Measurements from ENCODE around the gene CMTM8. TPM values are rescaled to one million over a fixed set of nuclear protein-coding genes. Genes with fewer than 3 reads are reported as not detected.

The CMTM8 gene
- total RNA-seq, 4 donors from 2014 or later = 1.4 to 4.1 (median 2.9) TPM

DNA sequence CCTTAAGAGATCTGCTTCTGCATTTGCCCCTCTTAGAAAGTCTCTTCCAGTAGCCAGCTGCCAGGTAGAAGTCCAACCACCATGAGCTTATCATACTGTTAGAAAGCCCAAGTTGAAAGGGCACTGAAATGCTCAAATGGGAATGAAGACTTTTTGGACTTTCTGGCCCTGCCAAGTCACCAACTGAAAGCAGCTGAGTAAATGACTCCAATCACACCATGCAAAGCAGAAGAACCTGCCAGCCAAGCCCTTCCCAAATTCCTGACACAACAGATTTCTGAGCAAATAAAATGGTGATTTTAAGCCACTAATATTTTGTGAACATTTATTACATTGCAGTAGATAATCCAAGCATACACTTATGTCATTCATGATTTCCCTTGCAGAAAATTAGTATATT is 2.1 kb upstream of the CMTM8 start:
- Histone ChIP-seq H3K4me3 (no peak overlapping the region), H3K9me3 (no peaks in the 10 kb centered on the region), H3K4me1 (peaks cover 0 to 5% of the 10 kb centered on the region in 2 donors), H3K27me3 (peaks cover 7 to 31% (median 8%) of the 10 kb centered on the region in 3 donors), H3K36me3 (no peaks in the 10 kb centered on the region), H3K27ac (no peak overlapping the region)
- intact Hi-C loops (cut with DNase I; ENCODE audit: low total_unique reads) (no loop called here), in situ Hi-C loops (cut with MboI; ENCODE audit: low sequenced_read_pairs in 4 of 4) (no loop called here)
- TF ChIP-seq, protein P1, sequence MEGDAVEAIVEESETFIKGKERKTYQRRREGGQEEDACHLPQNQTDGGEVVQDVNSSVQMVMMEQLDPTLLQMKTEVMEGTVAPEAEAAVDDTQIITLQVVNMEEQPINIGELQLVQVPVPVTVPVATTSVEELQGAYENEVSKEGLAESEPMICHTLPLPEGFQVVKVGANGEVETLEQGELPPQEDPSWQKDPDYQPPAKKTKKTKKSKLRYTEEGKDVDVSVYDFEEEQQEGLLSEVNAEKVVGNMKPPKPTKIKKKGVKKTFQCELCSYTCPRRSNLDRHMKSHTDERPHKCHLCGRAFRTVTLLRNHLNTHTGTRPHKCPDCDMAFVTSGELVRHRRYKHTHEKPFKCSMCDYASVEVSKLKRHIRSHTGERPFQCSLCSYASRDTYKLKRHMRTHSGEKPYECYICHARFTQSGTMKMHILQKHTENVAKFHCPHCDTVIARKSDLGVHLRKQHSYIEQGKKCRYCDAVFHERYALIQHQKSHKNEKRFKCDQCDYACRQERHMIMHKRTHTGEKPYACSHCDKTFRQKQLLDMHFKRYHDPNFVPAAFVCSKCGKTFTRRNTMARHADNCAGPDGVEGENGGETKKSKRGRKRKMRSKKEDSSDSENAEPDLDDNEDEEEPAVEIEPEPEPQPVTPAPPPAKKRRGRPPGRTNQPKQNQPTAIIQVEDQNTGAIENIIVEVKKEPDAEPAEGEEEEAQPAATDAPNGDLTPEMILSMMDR (IDR thresholded peaks at IDR 0.05 in 4 of 5, conservative IDR thresholded peaks at IDR 0.05 in 1 of 5) = no peak
- no peak for TF ChIP-seq POLR2A (IDR thresholded peaks at IDR 0.05)
- ATAC-seq (no peak), DNase-seq (no peak)

DNA sequence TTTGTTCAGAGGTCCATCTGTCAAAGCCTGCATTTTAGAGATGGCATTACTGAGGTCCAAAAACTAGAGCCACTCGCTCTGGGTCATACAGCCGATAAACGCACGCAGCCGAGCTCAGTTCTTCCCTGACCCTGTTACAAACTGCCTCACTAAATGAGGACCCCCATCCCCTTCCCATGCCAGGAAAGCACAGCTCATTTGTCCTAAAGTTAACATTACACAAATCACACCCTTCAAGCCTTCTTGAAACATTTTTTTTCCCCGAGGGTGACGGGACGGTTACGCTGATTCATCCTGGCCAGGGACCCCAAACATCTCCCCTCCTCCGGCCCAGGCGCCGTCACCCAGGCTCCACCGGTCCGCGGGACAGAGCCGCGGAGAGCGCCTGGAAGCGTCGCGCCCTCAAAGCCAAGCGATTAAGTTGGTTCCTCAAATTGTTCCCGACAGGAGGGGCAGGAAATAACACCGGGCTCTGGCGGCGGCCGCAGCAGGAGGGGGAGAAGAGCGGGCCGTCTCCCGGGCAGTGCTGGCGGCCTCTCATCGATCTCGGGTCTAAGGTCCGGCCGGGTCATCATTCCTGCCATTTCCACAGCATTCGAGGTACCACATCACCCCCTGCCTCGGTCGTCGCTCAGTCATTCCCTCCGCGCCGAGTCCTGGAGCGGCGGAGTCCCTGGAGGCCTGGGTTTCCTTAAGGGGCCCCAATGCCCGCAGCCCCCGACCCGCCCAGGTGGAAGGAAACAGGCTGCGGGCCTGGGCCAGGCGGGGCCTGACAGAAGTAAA is 619 bp upstream of the CMTM8 start:
- ATAC-seq (peak; percentile 35 to 67), DNase-seq (no peak)
- in situ Hi-C loops (cut with MboI; ENCODE audit: low sequenced_read_pairs in 4 of 4) (no loop called here), intact Hi-C loops (cut with DNase I; ENCODE audit: low total_unique reads) (loop anchor here (2.0 kb wide), 1 partner anchor 59 kb away; no protein-coding TSS in a partner anchor)
- Histone ChIP-seq H3K4me1 (peaks cover 0 to 5% of the 10 kb centered on the region in 2 donors), H3K27me3 (peaks cover 7 to 31% (median 8%) of the 10 kb centered on the region in 3 donors), H3K27ac (peak overlapping the region; percentile 32 to 82 (median 78)), H3K36me3 (no peaks in the 10 kb centered on the region), H3K4me3 (peak overlapping the region; percentile 60 to 79 (median 65)), H3K9me3 (no peaks in the 10 kb centered on the region)
- TF ChIP-seq POLR2A (IDR thresholded peaks at IDR 0.05) = peak in 1 of 2 donors; percentile 59
- TF ChIP-seq, protein P1 (IDR thresholded peaks at IDR 0.05 in 4 of 5, conservative IDR thresholded peaks at IDR 0.05 in 1 of 5) = no peak

DNA sequence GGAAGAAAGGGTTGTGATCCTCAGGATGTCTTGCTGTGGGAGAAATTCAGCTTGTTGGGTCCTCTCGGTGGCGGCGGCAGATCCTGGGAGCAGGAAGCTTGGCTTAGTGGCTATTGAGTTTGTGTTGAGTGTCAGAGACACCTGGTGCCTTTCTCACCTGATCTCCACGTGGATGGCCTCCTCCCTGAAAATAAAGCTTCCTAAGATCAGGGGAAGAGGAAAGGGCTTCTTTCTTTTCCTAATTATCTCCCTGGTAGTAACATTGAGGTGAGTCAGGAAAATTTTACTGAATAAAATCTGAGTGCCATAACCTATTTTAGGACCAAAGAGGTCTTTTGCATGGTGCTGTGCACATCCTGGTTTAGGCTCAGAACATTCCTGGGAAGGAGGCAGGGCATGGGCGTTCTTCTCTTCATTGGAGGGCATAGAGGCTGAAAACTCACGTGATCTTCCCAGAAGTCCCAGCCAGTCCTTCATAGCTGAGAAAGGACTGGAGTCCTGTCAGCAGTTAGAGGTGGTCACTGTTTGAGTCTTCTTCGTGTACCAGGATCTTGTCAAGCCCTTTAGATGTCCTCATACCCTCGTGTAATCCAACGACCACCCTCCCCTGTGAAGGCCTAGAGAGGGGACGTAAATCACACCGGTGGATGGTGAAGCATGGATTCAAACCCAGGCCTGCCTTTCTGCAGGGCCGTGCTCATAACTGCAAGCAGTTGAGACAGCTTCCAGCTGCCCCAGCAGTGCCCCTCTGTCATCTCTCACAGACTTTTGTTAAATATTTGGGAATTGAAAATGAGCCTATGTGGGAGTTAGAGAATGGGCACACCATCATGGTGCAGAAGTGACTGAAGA is 1.1 kb downstream of the CMTM8 start:
- DNase-seq (no peak), ATAC-seq (no peak)
- intact Hi-C loops (cut with DNase I; ENCODE audit: low total_unique reads) = loop anchor here (2.0 kb wide), 1 partner anchor 61 kb away; no protein-coding TSS in a partner anchor
- Histone ChIP-seq H3K27me3 (peaks cover 7 to 31% (median 8%) of the 10 kb centered on the region in 3 donors), H3K36me3 (no peaks in the 10 kb centered on the region), H3K27ac (peak overlapping the region; percentile 43 to 82 (median 78)), H3K4me1 (peaks cover 0 to 5% of the 10 kb centered on the region in 2 donors), H3K4me3 (peak overlapping the region; percentile 60 to 79 (median 65)), H3K9me3 (no peaks in the 10 kb centered on the region)
- in situ Hi-C loops (cut with MboI; ENCODE audit: low sequenced_read_pairs in 4 of 4) = no loop called here
- TF ChIP-seq, protein P1 (IDR thresholded peaks at IDR 0.05 in 4 of 5, conservative IDR thresholded peaks at IDR 0.05 in 1 of 5) = no peak

DNA sequence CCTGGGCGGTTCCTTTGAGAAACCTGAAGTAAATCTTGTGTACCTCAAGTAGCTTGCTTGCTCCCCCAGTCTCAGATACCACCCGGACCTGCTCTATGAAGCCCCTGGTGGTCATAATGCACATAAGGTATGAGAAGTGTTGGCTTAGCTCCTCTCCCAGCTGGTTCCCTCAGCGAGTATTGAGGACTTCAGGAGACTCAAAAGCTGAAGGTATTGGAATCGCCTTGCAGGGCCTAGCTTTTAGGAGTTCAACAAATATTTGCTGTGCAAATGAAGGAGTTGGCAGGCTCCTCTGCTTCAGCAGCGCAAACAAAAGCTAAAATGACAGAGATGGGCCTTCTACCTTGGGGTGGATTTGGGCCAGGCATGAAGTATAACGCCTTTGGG is 1.7 kb downstream of the CMTM8 start:
- intact Hi-C loops (cut with DNase I; ENCODE audit: low total_unique reads) = no loop called here
- in situ Hi-C loops (cut with MboI; ENCODE audit: low sequenced_read_pairs in 4 of 4) = no loop called here
- Histone ChIP-seq H3K4me1 (peaks cover 0 to 5% of the 10 kb centered on the region in 2 donors), H3K9me3 (no peaks in the 10 kb centered on the region), H3K27me3 (peaks cover 7 to 31% (median 8%) of the 10 kb centered on the region in 3 donors), H3K4me3 (peak overlapping the region in 3 of 4 donors; percentile 61 to 79 (median 69)), H3K27ac (peak overlapping the region in 1 of 4 donors; percentile 78), H3K36me3 (no peaks in the 10 kb centered on the region)
- ATAC-seq (no peak), DNase-seq (no peak)
- no peak for TF ChIP-seq POLR2A (IDR thresholded peaks at IDR 0.05)
- TF ChIP-seq, protein P1 (IDR thresholded peaks at IDR 0.05 in 4 of 5, conservative IDR thresholded peaks at IDR 0.05 in 1 of 5) = peak in 3 of 5 experiments; percentile 20 to 32 (median 23)
